Esophagus (tissue), 2 donors: Measurements from ENCODE around the gene SNAI1. TPM values are rescaled to one million over a fixed set of nuclear protein-coding genes. Genes with fewer than 3 reads are reported as not detected.
"Not testable (repeated sequence)": the region's sequence is repeated elsewhere in the genome, so short reads cannot be mapped to it uniquely, and the experiment has no call there.

Experiments used
- H3K27ac ChIP-seq, 2 donors: one replicate each; pipeline ENCODE4 v1.5.1; 2013; ENCODE audit warnings: low read depth in 2 of 2, mild to moderate bottlenecking in 2 of 2, inconsistent platforms in 1 of 2, low read length in 1 of 2, moderate library complexity in 1 of 2
- H3K27me3 ChIP-seq, 2 donors: one replicate each; pipeline ENCODE4 v1.6.1; 2013; ENCODE audit warnings: low read length in 2 of 2, control low read depth in 1 of 2, mild to moderate bottlenecking in 1 of 2; ENCODE audit not compliant: insufficient read depth in 2 of 2, control insufficient read depth in 1 of 2
- H3K36me3 ChIP-seq, 2 donors: one replicate each; pipeline ENCODE4 v1.6.1; 2013; ENCODE audit warnings: low read length in 1 of 2; ENCODE audit not compliant: control insufficient read depth in 2 of 2, insufficient read depth in 2 of 2
- H3K4me1 ChIP-seq, 2 donors: one replicate each; pipeline ENCODE4 v1.6.1; 2013; ENCODE audit warnings: low read length in 1 of 2; ENCODE audit not compliant: control insufficient read depth in 2 of 2, insufficient read depth in 2 of 2
- H3K4me3 ChIP-seq, 2 donors: one replicate each; pipeline ENCODE4 v1.5.1; 2013; ENCODE audit warnings: low read length in 2 of 2, mild to moderate bottlenecking in 2 of 2, low read depth in 1 of 2, moderate library complexity in 1 of 2
- H3K9me3 ChIP-seq, 2 donors: one replicate each; pipeline ENCODE4 v1.6.1; 2013; ENCODE audit warnings: mild to moderate bottlenecking in 2 of 2, low read depth in 1 of 2, low read length in 1 of 2, moderate library complexity in 1 of 2; ENCODE audit not compliant: control insufficient read depth in 2 of 2, insufficient read depth in 1 of 2
- WGBS, 2 donors: extraction: QIAGEN DNeasy Blood & Tissue Kit; methylation state at CpG; one replicate each; pipeline ENCODE4 v1.1.7; 2013; 5-methylcytosine and 5-hydroxymethylcytosine counted together
- polyA plus RNA-seq, 2 donors: library from polyadenylated mRNA; stranded (reverse); fragments of 200-250 nt; gene quantifications; one replicate each; pipeline ENCODE4 v1.2.3, GENCODE V29; 2013
- donor health status: healthy with polysubstance abuse.
- donor health status: Bipolar disorder and iron deficiency.

SNAI1 gene
- polyA plus RNA-seq, 2 donors, result 0.86 to 1.2 TPM

- H3K36me3 ChIP-seq, result no peaks in the 10 kb centered on the region
- no peak overlapping the region for H3K27ac ChIP-seq
- no peak overlapping the region for H3K4me3 ChIP-seq
- no peaks in the 10 kb centered on the region for H3K27me3 ChIP-seq
- no peaks in the 10 kb centered on the region for H3K9me3 ChIP-seq
- 27 to 29% methylated on average over 63 to 71 of the region's 71 CpGs for WGBS, 2 donors
- peaks cover 3 to 7% of the 10 kb centered on the region in 2 donors for H3K4me1 ChIP-seq
Measured at GRCh38 chr20:50009521-50010454, 27.0 kb downstream of the SNAI1 start.

GRCh38 chr20:50011597-50011996 is 28.8 kb downstream of the SNAI1 start:
- WGBS, 2 donors, result 71 to 93% methylated on average over 2 of the region's 3 CpGs
- H3K27me3 ChIP-seq, H3K9me3 ChIP-seq, H3K27ac ChIP-seq, H3K4me3 ChIP-seq, H3K36me3 ChIP-seq: not testable (repeated sequence)
- peaks cover 3 to 12% of the 10 kb centered on the region in 2 donors for H3K4me1 ChIP-seq

- H3K27ac ChIP-seq, result no peak overlapping the region
- no peaks in the 10 kb centered on the region for H3K9me3 ChIP-seq
- H3K4me1 ChIP-seq, result peaks cover 3 to 17% of the 10 kb centered on the region in 2 donors
- H3K36me3 ChIP-seq, result no peaks in the 10 kb centered on the region
- WGBS, 2 donors, result 56 to 69% methylated on average over 12 of the region's 12 CpGs
- H3K27me3 ChIP-seq, result no peaks in the 10 kb centered on the region
- H3K4me3 ChIP-seq, result no peak overlapping the region
Measured at GRCh38 chr20:50012282-50013263, 29.8 kb downstream of the SNAI1 start.

GRCh38 chr20:50013976-50014375 is 31.2 kb downstream of the SNAI1 start:
- 83 to 87% methylated on average over 7 of the region's 7 CpGs for WGBS, 2 donors
- peaks cover 3 to 17% of the 10 kb centered on the region in 2 donors for H3K4me1 ChIP-seq

GRCh38 chr20:50014570-50015562 is 32.1 kb downstream of the SNAI1 start:
- WGBS, 2 donors, result 62 to 66% methylated on average over 38 of the region's 38 CpGs
- no peak overlapping the region for H3K4me3 ChIP-seq
- peaks cover 2 to 17% of the 10 kb centered on the region in 2 donors for H3K4me1 ChIP-seq
- no peaks in the 10 kb centered on the region for H3K36me3 ChIP-seq
- no peaks in the 10 kb centered on the region for H3K9me3 ChIP-seq
- H3K27ac ChIP-seq, result no peak overlapping the region
- no peaks in the 10 kb centered on the region for H3K27me3 ChIP-seq

More at GRCh38 chr20:50013976-50014375, 31.2 kb downstream of the SNAI1 start:
- Histone ChIP-seq H3K36me3 (no peaks in the 10 kb centered on the region), H3K9me3 (no peaks in the 10 kb centered on the region), H3K4me3 (no peak overlapping the region), H3K27me3 (no peaks in the 10 kb centered on the region), H3K27ac (no peak overlapping the region)

GRCh38 chr20:50015636-50015992 is 32.8 kb downstream of the SNAI1 start:
- Histone ChIP-seq H3K4me1 (peaks cover 6 to 19% of the 10 kb centered on the region in 2 donors), H3K27ac (peak overlapping the region in 1 of 2 donors; percentile 81)
- 85 to 88% methylated on average over 6 to 8 of the region's 8 CpGs for WGBS, 2 donors

GRCh38 chr20:50015993-50016770 is 33.4 kb downstream of the SNAI1 start:
- H3K36me3 ChIP-seq, result no peaks in the 10 kb centered on the region
- H3K4me3 ChIP-seq, result no peak overlapping the region
- H3K4me1 ChIP-seq, result peaks cover 6 to 19% of the 10 kb centered on the region in 2 donors
- peak overlapping the region in 1 of 2 donors; percentile 81 for H3K27ac ChIP-seq
- 72 to 74% methylated on average over 18 of the region's 18 CpGs for WGBS, 2 donors
- H3K27me3 ChIP-seq, result no peaks in the 10 kb centered on the region
- no peaks in the 10 kb centered on the region for H3K9me3 ChIP-seq

More at GRCh38 chr20:50015636-50015992, 32.8 kb downstream of the SNAI1 start:
- H3K4me3 ChIP-seq, result no peak overlapping the region
- H3K36me3 ChIP-seq, result no peaks in the 10 kb centered on the region
- no peaks in the 10 kb centered on the region for H3K9me3 ChIP-seq
- no peaks in the 10 kb centered on the region for H3K27me3 ChIP-seq

- Histone ChIP-seq H3K27ac (no peak overlapping the region), H3K9me3 (no peaks in the 10 kb centered on the region), H3K27me3 (no peaks in the 10 kb centered on the region), H3K4me3 (no peak overlapping the region), H3K36me3 (no peaks in the 10 kb centered on the region), H3K4me1 (peaks cover 6 to 19% of the 10 kb centered on the region in 2 donors)
- WGBS, 2 donors, result 78 to 86% methylated on average over 5 of the region's 5 CpGs
Measured at GRCh38 chr20:50017160-50017559, 34.4 kb downstream of the SNAI1 start.
